Osteocyte (in vitro differentiated cells): ENCODE measurements around the gene ZNF77. TPM values are rescaled to one million over a fixed set of nuclear protein-coding genes. Genes with fewer than 3 reads are reported as not detected.
"Not testable (repeated sequence)": the region's sequence is repeated elsewhere in the genome, so short reads cannot be mapped to it uniquely, and the experiment has no call there.

Experiments used
- DNase-seq: peaks from one replicate; pipeline ENCODE4 v3.0.0; 2021; ENCODE audit warnings: mixed read lengths; ENCODE audit not compliant: unreplicated experiment; ENCODE audit errors: extremely low spot score
- H3K27ac Mint-ChIP-seq: one replicate; pipeline ENCODE4 v1.8.0; 2021; ENCODE audit warnings: mild to moderate bottlenecking, mixed read lengths; ENCODE audit not compliant: unreplicated experiment
- H3K27me3 Mint-ChIP-seq: one replicate; pipeline ENCODE4 v1.8.0; 2021; ENCODE audit warnings: mixed read lengths; ENCODE audit not compliant: unreplicated experiment
- H3K36me3 Mint-ChIP-seq: one replicate; pipeline ENCODE4 v1.8.0; 2021; ENCODE audit warnings: mixed read lengths; ENCODE audit not compliant: unreplicated experiment
- H3K4me1 Mint-ChIP-seq: one replicate; pipeline ENCODE4 v1.8.0; 2021; ENCODE audit warnings: mixed read lengths; ENCODE audit not compliant: unreplicated experiment
- H3K4me3 Mint-ChIP-seq: one replicate; pipeline ENCODE4 v1.8.0; 2021; ENCODE audit warnings: mild to moderate bottlenecking, moderate library complexity, mixed read lengths; ENCODE audit not compliant: unreplicated experiment
- H3K9me3 Mint-ChIP-seq: one replicate; pipeline ENCODE4 v1.8.0; 2021; ENCODE audit warnings: mixed read lengths; ENCODE audit not compliant: unreplicated experiment
- CTCF ChIP-seq: fragments of 200-600 bp; sonication (generic); IDR thresholded peaks from 2 replicates; pipeline ENCODE4 v1.5.0; 2021; ENCODE audit warnings: antibody characterized with exemption, mild to moderate bottlenecking, moderate library complexity
- total RNA-seq: library from RNA; stranded (reverse); gene quantifications from 2 replicates; pipeline ENCODE4 v1.2.1, GENCODE V29; 2021

Gene ZNF77
- total RNA-seq, 1 donor from 2014 or later: 4.0 TPM

GRCh38 chr19:2902590-2903218 lies 42.1 kb downstream of the ZNF77 start:
- H3K9me3 Mint-ChIP-seq: no peaks in the 10 kb centered on the region
- no peak for DNase-seq
- no peak overlapping the region for H3K27ac Mint-ChIP-seq
- H3K4me3 Mint-ChIP-seq: peak overlapping the region; percentile 99
- H3K4me1 Mint-ChIP-seq: peaks cover 14% of the 10 kb centered on the region
- no peaks in the 10 kb centered on the region for H3K27me3 Mint-ChIP-seq
- TF ChIP-seq CTCF: no peak
- no peaks in the 10 kb centered on the region for H3K36me3 Mint-ChIP-seq

- peaks cover 14% of the 10 kb centered on the region for H3K4me1 Mint-ChIP-seq
- peak; percentile 100 for DNase-seq
- H3K27me3 Mint-ChIP-seq: no peaks in the 10 kb centered on the region
- TF ChIP-seq CTCF: no peak
- H3K4me3 Mint-ChIP-seq: peak within 1 kb of the TSS; percentile 99
- H3K36me3 Mint-ChIP-seq: no peaks in the 10 kb centered on the region
- H3K9me3 Mint-ChIP-seq: no peaks in the 10 kb centered on the region
- peak within 1 kb of the TSS; percentile 100 for H3K27ac Mint-ChIP-seq
Observed at GRCh38 chr19:2900296-2901252, 44.2 kb downstream of the ZNF77 start, which contains the start of gene ZNF57. TSS of gene ZNF57 (plus strand) at chr19:2900928. CDS start at chr19:2901046, 118 bp downstream.

- peaks cover 5% of the 10 kb centered on the region for H3K4me1 Mint-ChIP-seq
- TF ChIP-seq CTCF: no peak
Observed at GRCh38 chr19:2896694-2897093, 48.1 kb downstream of the ZNF77 start.

GRCh38 chr19:2890531-2890930 lies 54.2 kb downstream of the ZNF77 start:
- not testable (repeated sequence) for H3K4me1 Mint-ChIP-seq, H3K4me3 Mint-ChIP-seq

More at GRCh38 chr19:2896694-2897093, 48.1 kb downstream of the ZNF77 start:
- H3K36me3 Mint-ChIP-seq: no peaks in the 10 kb centered on the region
- peaks cover 3% of the 10 kb centered on the region for H3K27me3 Mint-ChIP-seq
- no peak for DNase-seq
- H3K4me3 Mint-ChIP-seq: no peak overlapping the region
- H3K9me3 Mint-ChIP-seq: no peaks in the 10 kb centered on the region
- H3K27ac Mint-ChIP-seq: no peak overlapping the region

GRCh38 chr19:2888731-2889224 lies 56.0 kb downstream of the ZNF77 start:
- DNase-seq: no peak
- TF ChIP-seq CTCF: no peak
- H3K27me3 Mint-ChIP-seq: peaks cover 3% of the 10 kb centered on the region

More at GRCh38 chr19:2890531-2890930, 54.2 kb downstream of the ZNF77 start:
- not testable (repeated sequence) for DNase-seq, H3K27ac Mint-ChIP-seq, H3K27me3 Mint-ChIP-seq, H3K36me3 Mint-ChIP-seq, H3K9me3 Mint-ChIP-seq

More at GRCh38 chr19:2888731-2889224, 56.0 kb downstream of the ZNF77 start:
- Mint-ChIP-seq H3K9me3 (no peaks in the 10 kb centered on the region), H3K27ac (no peak overlapping the region), H3K4me1 (no peaks in the 10 kb centered on the region), H3K4me3 (no peak overlapping the region), H3K36me3 (no peaks in the 10 kb centered on the region)
